ENCODE measurements around the gene EXOSC7. TPM values are rescaled to one million over a fixed set of nuclear protein-coding genes. Genes with fewer than 3 reads are reported as not detected.

The EXOSC7 gene
- total and polyA plus RNA-seq, 11 donors = 23.8 to 87.3 (median 32.9) TPM

GRCh38 chr3:44950275-44950734 lies 25.7 kb upstream of the EXOSC7 start:
- TF ChIP-seq POLR2A (IDR thresholded peaks at IDR 0.05) (no peak), CTCF (IDR thresholded peaks at IDR 0.05) (no peak)
- no peak overlapping the region for H3K27ac ChIP-seq
- intact Hi-C loops (cut with DNase I) = no loop called here
- peaks cover 0 to 15% (median 0%) of the 10 kb centered on the region in 12 donors for H3K4me1 ChIP-seq
- ATAC-seq (no peak), DNase-seq (no peak)
- H3K9me3 ChIP-seq = no peaks in the 10 kb centered on the region
- H3K27me3 ChIP-seq = no peaks in the 10 kb centered on the region
- WGBS, 4 donors = 65 to 80% (median 75%) methylated on average over 2 of the region's 2 CpGs
- H3K36me3 ChIP-seq = peaks cover 0 to 24% (median 10%) of the 10 kb centered on the region in 9 donors
- no peak overlapping the region for H3K4me3 ChIP-seq

- no peaks in the 10 kb centered on the region for H3K27me3 ChIP-seq
- no peaks in the 10 kb centered on the region for H3K9me3 ChIP-seq
- no peak for ATAC-seq
- 94 to 99% (median 97%) methylated on average over 3 of the region's 3 CpGs for WGBS, 4 donors
- intact Hi-C loops (cut with DNase I) = no loop called here
- H3K4me3 ChIP-seq = no peak overlapping the region
- TF ChIP-seq POLR2A (IDR thresholded peaks at IDR 0.05) = no peak
- TF ChIP-seq CTCF (IDR thresholded peaks at IDR 0.05) = no peak
- no peak overlapping the region for H3K27ac ChIP-seq
- peaks cover 0 to 24% (median 3%) of the 10 kb centered on the region in 12 donors for H3K4me1 ChIP-seq
- DNase-seq = no peak
- H3K36me3 ChIP-seq = peaks cover 0 to 32% (median 12%) of the 10 kb centered on the region in 9 donors
Observed at GRCh38 chr3:44952689-44953088, 23.4 kb upstream of the EXOSC7 start.

GRCh38 chr3:44954304-44954703 lies 21.7 kb upstream of the EXOSC7 start:
- Histone ChIP-seq H3K4me1 (peaks cover 0 to 24% (median 3%) of the 10 kb centered on the region in 12 donors), H3K27ac (no peak overlapping the region), H3K36me3 (peaks cover 0 to 47% (median 26%) of the 10 kb centered on the region in 9 donors), H3K9me3 (no peaks in the 10 kb centered on the region), H3K27me3 (no peaks in the 10 kb centered on the region), H3K4me3 (no peak overlapping the region)
- ATAC-seq = no peak
- 91 to 95% (median 92%) methylated on average over 5 of the region's 5 CpGs for WGBS, 4 donors
- intact Hi-C loops (cut with DNase I) = no loop called here
- DNase-seq = no peak
- TF ChIP-seq POLR2A (IDR thresholded peaks at IDR 0.05) (no peak), CTCF (IDR thresholded peaks at IDR 0.05) (no peak)

DNA sequence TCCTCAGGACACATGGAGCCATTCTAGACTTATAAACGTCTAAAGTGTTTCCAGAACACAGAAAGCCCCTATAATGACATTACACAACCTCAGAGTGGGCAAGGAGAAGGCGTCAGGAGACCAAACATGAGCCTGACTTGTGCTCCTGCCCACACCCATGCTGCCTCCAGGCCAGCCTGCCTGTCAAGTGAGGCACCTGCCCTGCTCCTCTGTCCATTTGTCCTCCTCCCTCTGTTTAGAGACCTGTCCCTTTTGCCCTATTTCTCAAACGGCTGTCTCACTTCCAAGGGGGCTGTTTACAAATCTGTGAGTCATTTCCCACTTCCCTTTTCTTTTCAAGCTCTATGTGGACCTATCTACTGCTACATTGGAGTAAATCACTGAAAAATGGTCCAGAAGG lies 21.1 kb upstream of the EXOSC7 start:
- Histone ChIP-seq H3K27me3 (no peaks in the 10 kb centered on the region), H3K36me3 (peaks cover 0 to 47% (median 27%) of the 10 kb centered on the region in 9 donors), H3K4me3 (no peak overlapping the region), H3K4me1 (peaks cover 0 to 26% (median 3%) of the 10 kb centered on the region in 12 donors), H3K27ac (peak overlapping the region in 1 of 12 donors; percentile 59), H3K9me3 (no peaks in the 10 kb centered on the region)
- WGBS, 4 donors = 62 to 71% (median 64%) methylated on average over 3 of the region's 3 CpGs
- ATAC-seq (peak in 1 of 4 donors; percentile 25), DNase-seq (no peak)
- intact Hi-C loops (cut with DNase I) = no loop called here
- no peak for TF ChIP-seq POLR2A (IDR thresholded peaks at IDR 0.05)
- no peak for TF ChIP-seq CTCF (IDR thresholded peaks at IDR 0.05)

Data from heart left ventricle (tissue), 16 donors.